ENCODE data around the gene ZNF441.

DNA sequence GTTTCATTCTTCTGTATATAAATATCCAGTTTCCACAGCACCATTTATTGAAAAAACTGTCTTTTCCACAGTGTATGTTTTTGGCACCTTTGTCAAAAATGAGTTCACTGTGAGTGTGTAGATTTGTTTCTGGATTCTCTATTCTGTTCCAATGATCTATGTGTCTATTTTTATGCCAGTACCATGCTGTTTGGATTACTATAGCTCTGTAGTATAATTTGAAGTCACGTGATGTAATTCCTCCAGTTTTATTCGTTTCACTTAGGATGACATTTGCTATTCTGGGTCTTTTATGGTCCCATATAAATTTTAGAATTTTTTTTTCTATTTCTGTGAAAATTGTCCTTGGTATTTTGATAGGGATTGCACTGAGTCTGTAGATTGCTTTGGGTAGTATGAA lies 17.0 kb upstream of the ZNF441 start:
- TF ChIP-seq, protein P1, sequence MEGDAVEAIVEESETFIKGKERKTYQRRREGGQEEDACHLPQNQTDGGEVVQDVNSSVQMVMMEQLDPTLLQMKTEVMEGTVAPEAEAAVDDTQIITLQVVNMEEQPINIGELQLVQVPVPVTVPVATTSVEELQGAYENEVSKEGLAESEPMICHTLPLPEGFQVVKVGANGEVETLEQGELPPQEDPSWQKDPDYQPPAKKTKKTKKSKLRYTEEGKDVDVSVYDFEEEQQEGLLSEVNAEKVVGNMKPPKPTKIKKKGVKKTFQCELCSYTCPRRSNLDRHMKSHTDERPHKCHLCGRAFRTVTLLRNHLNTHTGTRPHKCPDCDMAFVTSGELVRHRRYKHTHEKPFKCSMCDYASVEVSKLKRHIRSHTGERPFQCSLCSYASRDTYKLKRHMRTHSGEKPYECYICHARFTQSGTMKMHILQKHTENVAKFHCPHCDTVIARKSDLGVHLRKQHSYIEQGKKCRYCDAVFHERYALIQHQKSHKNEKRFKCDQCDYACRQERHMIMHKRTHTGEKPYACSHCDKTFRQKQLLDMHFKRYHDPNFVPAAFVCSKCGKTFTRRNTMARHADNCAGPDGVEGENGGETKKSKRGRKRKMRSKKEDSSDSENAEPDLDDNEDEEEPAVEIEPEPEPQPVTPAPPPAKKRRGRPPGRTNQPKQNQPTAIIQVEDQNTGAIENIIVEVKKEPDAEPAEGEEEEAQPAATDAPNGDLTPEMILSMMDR (conservative IDR thresholded peaks at IDR 0.05 in 1 of 2, IDR thresholded peaks at IDR 0.05 in 1 of 2; ENCODE audit: extremely low read depth in 1 of 2, insufficient read depth in 1 of 2, low read depth in 1 of 2, low read length in 2 of 2): no peak
- no peak for TF ChIP-seq EZH2 (IDR thresholded peaks at IDR 0.05; ENCODE audit: borderline replicate concordance, low read length)
